Natural killer cell treated with Interleukin-12 subunit alpha and Interleukin-12 subunit beta and Interleukin-15 and Interleukin-18, amount 100 ng/mL, for 72 hours (primary cell): Measurements from ENCODE around the gene CLDN14. TPM values are rescaled to one million over a fixed set of nuclear protein-coding genes. Genes with fewer than 3 reads are reported as not detected.
"Not testable (repeated sequence)": the region's sequence is repeated elsewhere in the genome, so short reads cannot be mapped to it uniquely, and the experiment has no call there.

Experiments
- ATAC-seq, 2 donors: fragments of 150-1000 bp; cut with Tn5 transposase in 1 of 2; sonication (Bioruptor Pico), chemical (Tn5 transposase) in 1 of 2; 2 replicates each; pipeline ENCODE4 v1.10.0; 2021
- DNase-seq: peaks from one replicate; pipeline ENCODE4 v3.0.0; 2022; ENCODE audit warnings: low spot score
- H3K27ac Mint-ChIP-seq, 2 donors: 1 replicate in 1 of 2; 2 replicates in 1 of 2; pipeline ENCODE4 v1.8.0; 2022; ENCODE audit warnings: mixed read lengths in 2 of 2, mild to moderate bottlenecking in 1 of 2, moderate library complexity in 1 of 2
- H3K27me3 Mint-ChIP-seq, 2 donors: 1 replicate in 1 of 2; 2 replicates in 1 of 2; pipeline ENCODE4 v1.8.0; 2022; ENCODE audit warnings: mixed read lengths in 2 of 2
- H3K36me3 Mint-ChIP-seq: one replicate; pipeline ENCODE4 v1.8.0; 2022; ENCODE audit warnings: mixed read lengths
- H3K4me1 Mint-ChIP-seq, 2 donors: 1 replicate in 1 of 2; 2 replicates in 1 of 2; pipeline ENCODE4 v1.8.0; 2022; ENCODE audit warnings: low read depth in 2 of 2, mixed read lengths in 2 of 2, mild to moderate bottlenecking in 1 of 2
- H3K4me3 Mint-ChIP-seq: one replicate; pipeline ENCODE4 v1.8.0; 2022; ENCODE audit warnings: mixed read lengths
- H3K9me3 Mint-ChIP-seq: 2 replicates; pipeline ENCODE4 v1.8.0; 2022; ENCODE audit warnings: mixed read lengths
- total RNA-seq, 2 donors: library from RNA; stranded (reverse); gene quantifications; one replicate each; pipeline ENCODE4 v1.2.3, GENCODE V29; 2022

The CLDN14 gene
- total RNA-seq, 2 donors from 2014 or later: not detected

DNA sequence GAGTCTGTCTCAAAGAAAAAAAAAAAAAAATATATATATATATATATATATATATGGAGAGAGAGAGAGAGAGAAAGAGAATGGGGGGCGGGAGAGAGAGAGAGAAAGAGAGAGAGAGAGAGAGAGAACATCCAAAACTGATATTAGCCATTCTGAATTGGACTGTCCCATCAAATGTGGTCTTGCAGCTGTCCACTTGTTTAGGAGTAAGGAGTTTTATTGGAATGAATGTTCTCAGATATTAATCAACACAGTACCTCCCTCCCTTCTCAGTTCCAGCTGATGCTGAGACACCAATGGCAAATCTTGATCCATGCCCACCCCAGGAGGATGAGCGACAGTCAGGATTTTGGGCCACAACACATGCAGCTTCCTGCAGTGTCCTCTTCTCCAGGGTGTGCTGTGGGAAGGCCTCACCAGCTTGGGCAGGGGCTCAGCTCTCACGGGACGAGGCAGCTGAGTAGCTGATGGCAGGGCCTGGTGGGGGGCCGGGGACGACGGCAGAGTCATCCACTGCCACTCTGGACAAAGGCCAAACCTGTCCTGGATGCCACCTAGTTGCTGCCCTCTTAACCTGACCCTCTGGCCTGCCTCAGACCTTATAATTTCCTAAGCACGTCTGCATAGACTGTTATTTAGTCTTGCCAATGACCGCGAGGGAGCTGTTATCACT, 9.3 kb upstream of the CLDN14 start:
- no peak overlapping the region for H3K4me3 Mint-ChIP-seq
- no peaks in the 10 kb centered on the region for H3K36me3 Mint-ChIP-seq
- ATAC-seq (no peak), DNase-seq (no peak)
- H3K27me3 Mint-ChIP-seq: peaks cover 0 to 7% of the 10 kb centered on the region in 2 donors
- H3K27ac Mint-ChIP-seq: no peak overlapping the region
- no peaks in the 10 kb centered on the region for H3K9me3 Mint-ChIP-seq
- no peaks in the 10 kb centered on the region for H3K4me1 Mint-ChIP-seq

DNA sequence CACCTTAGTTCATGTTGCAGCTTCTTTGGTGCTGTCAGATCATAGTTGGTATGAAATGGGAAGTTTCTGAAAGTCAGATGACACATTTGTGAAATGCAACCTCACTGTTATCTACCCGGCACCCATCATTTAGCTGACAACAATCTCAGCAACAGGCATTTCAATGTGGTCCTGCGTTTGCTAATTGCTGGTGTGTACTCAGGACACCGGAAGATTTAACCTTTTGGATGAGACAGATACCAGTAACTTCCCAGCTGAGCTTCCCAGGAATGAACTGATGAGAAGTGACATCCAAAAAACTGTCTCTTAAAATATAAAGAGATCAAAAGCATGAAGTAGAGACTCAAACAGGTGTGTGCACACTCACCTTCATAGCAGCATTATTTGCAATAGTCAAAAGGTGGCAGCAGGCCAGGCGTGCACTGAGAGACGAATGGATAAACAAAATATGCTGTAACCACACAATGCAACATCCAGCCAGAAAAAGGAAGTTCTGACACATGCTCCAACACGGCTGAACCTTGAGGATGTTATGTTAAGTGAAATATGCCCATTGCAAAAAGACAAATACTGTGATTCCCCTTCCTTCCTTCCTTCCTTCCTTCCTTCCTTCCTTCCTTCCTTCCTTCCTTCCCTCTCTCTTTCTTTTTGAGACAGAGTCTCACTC, 7.9 kb upstream of the CLDN14 start:
- DNase-seq (no peak), ATAC-seq (no peak)
- H3K36me3 Mint-ChIP-seq: no peaks in the 10 kb centered on the region

DNA sequence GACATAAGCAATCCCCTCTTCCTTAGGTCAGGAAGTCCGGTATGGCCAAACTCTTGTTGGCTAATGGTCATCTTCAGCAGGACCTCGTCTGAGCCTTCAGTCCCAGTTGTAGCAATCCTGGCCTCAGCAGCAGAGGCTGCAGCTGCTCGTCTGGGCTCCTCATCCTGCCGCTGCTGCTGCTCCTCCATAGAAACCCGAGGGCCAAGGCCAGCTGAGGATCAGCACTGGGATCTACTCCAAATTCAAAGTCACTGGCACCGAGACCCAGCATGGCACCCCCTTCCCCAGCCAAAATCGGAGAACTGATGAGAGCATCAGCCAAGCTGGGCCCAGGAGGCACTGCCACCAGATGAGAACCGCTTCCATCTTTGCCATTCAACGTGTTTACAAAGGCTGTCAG, 6.3 kb upstream of the CLDN14 start:
- Mint-ChIP-seq H3K27ac (no peak overlapping the region), H3K4me3 (no peak overlapping the region), H3K9me3 (no peaks in the 10 kb centered on the region), H3K4me1 (no peaks in the 10 kb centered on the region), H3K27me3 (peaks cover 3 to 20% of the 10 kb centered on the region in 2 donors), H3K36me3 (no peaks in the 10 kb centered on the region)
- ATAC-seq: no peak
- no peak for DNase-seq

More for the DNA sequence above, 7.9 kb upstream of the CLDN14 start:
- Mint-ChIP-seq H3K27ac (no peak overlapping the region), H3K4me3 (no peak overlapping the region), H3K4me1 (no peaks in the 10 kb centered on the region), H3K9me3 (no peaks in the 10 kb centered on the region), H3K27me3 (peaks cover 0 to 9% of the 10 kb centered on the region in 2 donors)

DNA sequence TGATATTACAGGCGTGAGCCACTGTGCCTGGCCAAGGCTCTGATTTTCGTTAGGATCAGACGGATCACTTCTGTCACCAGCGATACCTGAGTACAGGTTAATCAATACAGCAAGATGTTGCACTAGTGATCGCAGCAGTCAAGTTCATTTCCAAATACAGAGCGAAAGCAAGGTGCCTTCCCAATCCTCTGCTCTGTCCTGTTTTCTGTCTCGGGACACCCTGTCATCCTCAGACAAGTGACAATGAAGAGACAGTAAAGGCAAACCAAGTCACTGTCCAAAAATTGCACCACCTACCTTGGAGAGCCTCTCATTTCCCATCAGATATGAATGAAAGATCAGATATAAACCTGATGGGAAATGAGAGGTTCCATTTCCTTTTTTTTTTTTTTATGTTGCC, 5.6 kb upstream of the CLDN14 start:
- DNase-seq (no peak), ATAC-seq (no peak)
- no peaks in the 10 kb centered on the region for H3K9me3 Mint-ChIP-seq
- no peaks in the 10 kb centered on the region for H3K36me3 Mint-ChIP-seq
- no peak overlapping the region for H3K4me3 Mint-ChIP-seq
- H3K27ac Mint-ChIP-seq: no peak overlapping the region
- no peaks in the 10 kb centered on the region for H3K4me1 Mint-ChIP-seq
- peaks cover 3 to 20% of the 10 kb centered on the region in 2 donors for H3K27me3 Mint-ChIP-seq

DNA sequence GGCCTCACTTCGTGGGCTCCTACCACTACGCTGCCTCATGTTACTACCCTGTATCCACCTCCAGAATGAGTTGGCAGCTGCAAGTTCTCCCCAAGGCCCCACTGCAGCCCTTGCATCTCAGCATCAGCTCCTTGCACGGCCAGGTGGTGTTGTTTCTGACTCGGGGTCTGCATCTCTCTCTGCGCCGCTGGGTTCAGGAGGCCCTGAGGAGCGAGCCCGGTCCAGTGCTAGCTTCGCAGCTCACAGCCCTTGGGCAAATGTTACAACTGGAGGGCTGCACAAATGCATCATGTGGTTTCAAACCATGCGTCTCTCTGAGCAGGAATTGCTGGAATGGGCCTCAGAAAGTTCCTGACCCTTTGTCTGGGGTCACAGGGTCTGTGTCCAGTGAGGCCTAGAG, 3.2 kb upstream of the CLDN14 start:
- H3K4me1 Mint-ChIP-seq: no peaks in the 10 kb centered on the region
- peaks cover 3 to 20% of the 10 kb centered on the region in 2 donors for H3K27me3 Mint-ChIP-seq
- H3K9me3 Mint-ChIP-seq: no peaks in the 10 kb centered on the region
- DNase-seq (no peak), ATAC-seq (no peak)
- no peaks in the 10 kb centered on the region for H3K36me3 Mint-ChIP-seq
- no peak overlapping the region for H3K27ac Mint-ChIP-seq
- H3K4me3 Mint-ChIP-seq: no peak overlapping the region

DNA sequence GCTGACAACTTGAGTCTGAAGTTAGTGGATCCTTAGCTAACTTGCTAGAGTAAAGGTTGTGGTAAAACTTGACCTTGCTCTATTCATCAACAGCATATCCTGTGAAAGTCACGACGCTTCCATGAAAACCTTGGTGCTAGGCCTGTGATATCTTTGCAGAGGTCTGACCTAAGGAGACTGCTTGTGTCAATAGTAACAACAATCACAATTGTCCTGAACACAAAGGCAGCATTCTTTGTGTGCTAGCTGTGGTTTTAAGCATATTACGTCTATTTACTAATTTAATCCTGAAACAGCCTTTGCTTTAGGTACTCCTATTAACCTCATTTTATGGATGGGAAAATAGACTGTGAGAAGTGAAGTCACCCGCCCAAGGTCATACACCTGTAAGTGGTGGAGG, 2.8 kb upstream of the CLDN14 start:
- Mint-ChIP-seq H3K27ac (no peak overlapping the region), H3K4me3 (no peak overlapping the region), H3K36me3 (no peaks in the 10 kb centered on the region), H3K4me1 (no peaks in the 10 kb centered on the region), H3K27me3 (peaks cover 3 to 20% of the 10 kb centered on the region in 2 donors), H3K9me3 (no peaks in the 10 kb centered on the region)
- no peak for ATAC-seq
- no peak for DNase-seq

DNA sequence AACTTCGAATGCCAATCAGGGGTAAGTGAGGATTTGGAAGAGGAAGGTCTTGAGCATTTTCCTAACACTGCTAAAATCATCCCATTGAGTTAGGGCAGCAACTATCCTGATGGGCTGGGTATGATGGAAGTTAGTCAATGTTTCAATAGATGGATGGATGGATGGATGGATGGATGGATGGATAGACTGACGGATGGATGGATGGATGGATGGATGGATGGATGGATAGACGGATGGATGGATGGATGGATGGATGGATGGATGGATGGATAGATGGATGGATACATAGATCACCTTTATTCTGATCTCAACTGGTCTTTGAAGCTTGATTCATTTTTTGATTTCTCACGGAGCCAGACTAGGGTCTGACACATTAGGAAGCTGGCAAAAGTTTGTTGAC, 2.3 kb upstream of the CLDN14 start:
- Mint-ChIP-seq H3K27me3 (peaks cover 3 to 20% of the 10 kb centered on the region in 2 donors), H3K4me3 (no peak overlapping the region), H3K4me1 (no peaks in the 10 kb centered on the region), H3K27ac (no peak overlapping the region), H3K9me3 (no peaks in the 10 kb centered on the region), H3K36me3 (no peaks in the 10 kb centered on the region)
- DNase-seq (no peak), ATAC-seq (no peak)

DNA sequence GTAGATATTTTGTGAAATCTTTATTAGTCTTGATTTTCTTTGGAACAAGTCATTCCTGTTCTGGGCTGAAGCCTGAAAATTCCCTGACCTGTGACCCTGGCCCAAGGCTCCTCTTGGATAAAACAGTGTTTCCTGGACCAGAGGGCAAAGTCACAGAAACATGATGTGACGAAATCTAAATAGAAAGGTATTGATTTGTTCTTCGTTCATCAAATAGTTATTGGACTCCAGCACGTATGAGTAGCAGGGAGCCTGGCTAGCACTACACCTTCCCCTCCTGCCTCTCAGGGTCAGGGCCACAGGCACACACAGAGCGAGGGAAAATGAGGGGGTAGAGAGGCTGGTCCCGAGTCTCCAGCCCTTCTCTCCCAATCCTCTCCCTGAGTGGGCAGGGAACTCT, 1.7 kb upstream of the CLDN14 start:
- H3K36me3 Mint-ChIP-seq: no peaks in the 10 kb centered on the region
- no peaks in the 10 kb centered on the region for H3K9me3 Mint-ChIP-seq
- ATAC-seq (no peak), DNase-seq (no peak)
- H3K27ac Mint-ChIP-seq: no peak overlapping the region
- peaks cover 3 to 20% of the 10 kb centered on the region in 2 donors for H3K27me3 Mint-ChIP-seq
- no peaks in the 10 kb centered on the region for H3K4me1 Mint-ChIP-seq
- H3K4me3 Mint-ChIP-seq: no peak overlapping the region

DNA sequence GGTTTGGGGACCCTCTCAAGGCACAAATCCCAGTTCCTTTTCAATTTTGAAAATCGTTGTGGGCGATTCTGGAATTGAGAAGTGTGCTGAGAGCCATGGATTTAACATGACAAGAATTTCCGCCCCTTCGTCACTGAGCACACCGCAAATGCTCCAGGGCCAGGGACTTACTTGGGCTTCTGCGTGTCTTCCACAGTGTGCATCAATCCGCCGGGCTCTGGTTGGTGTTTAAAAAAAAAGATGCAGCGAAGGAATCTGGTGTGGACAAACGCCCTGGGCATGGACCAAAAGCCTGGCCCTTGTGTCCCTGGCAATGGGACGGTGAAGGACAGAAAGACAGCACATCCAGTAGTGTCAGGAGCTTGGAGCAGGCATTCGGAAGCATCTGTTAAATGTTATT, 696 bp upstream of the CLDN14 start:
- DNase-seq (no peak), ATAC-seq (no peak)
- no peaks in the 10 kb centered on the region for H3K4me1 Mint-ChIP-seq
- no peak overlapping the region for H3K4me3 Mint-ChIP-seq
- H3K9me3 Mint-ChIP-seq: no peaks in the 10 kb centered on the region
- H3K36me3 Mint-ChIP-seq: no peaks in the 10 kb centered on the region
- peaks cover 3 to 14% of the 10 kb centered on the region in 2 donors for H3K27me3 Mint-ChIP-seq
- H3K27ac Mint-ChIP-seq: no peak overlapping the region

DNA sequence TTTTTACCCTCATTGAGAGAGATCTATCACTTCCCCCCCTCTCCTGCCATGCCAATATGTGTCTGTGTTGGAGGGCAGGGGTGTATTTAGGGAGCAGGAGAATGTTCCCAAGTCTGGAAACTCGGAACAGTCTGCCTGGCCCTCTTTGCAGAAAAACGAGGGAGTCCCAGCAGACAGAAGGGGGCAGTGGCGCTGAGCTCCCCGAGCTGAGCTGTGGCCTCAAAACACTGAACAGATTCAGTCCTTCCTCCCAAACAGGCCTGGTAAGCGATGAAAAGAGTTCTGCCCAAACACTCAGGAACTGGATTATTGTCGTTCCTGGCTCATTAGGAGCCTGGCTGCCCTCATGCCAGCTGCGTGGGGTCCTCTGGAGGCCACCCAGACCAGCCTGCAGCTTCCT, 981 bp downstream of the CLDN14 start:
- Mint-ChIP-seq H3K27ac (no peak overlapping the region), H3K4me3 (no peak overlapping the region)

DNA sequence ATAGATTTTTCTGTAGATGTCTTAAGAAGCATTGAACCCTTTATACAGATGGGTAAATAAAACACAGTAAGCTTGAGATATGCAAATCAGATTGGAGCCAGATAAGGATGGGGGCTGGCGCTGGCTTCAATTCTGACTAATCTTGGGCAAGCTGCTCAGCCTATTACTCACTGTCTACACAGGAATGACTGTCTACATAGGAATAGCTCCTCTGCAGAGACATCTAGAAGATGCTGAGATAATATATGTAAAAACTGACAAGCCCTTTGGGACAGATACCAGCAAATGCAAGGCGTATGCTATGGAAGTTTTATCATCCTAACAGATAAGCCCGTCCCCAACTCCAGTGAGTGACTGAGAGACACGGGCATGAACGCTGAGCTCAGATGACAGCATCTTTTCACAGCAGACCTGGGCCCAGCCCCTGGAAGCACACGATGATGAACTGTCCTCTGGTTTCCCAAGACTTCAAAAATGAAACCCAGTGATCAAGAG, 1.7 kb downstream of the CLDN14 start:
- ATAC-seq (peak in 1 of 2 donors; percentile 65), DNase-seq (no peak)
- Mint-ChIP-seq H3K4me1 (no peaks in the 10 kb centered on the region), H3K9me3 (no peaks in the 10 kb centered on the region), H3K4me3 (no peak overlapping the region), H3K27ac (no peak overlapping the region), H3K36me3 (no peaks in the 10 kb centered on the region), H3K27me3 (peaks cover 6 to 19% of the 10 kb centered on the region in 2 donors)

More for the DNA sequence above, 981 bp downstream of the CLDN14 start:
- no peaks in the 10 kb centered on the region for H3K36me3 Mint-ChIP-seq
- no peak for ATAC-seq
- no peaks in the 10 kb centered on the region for H3K9me3 Mint-ChIP-seq
- peaks cover 3 to 13% of the 10 kb centered on the region in 2 donors for H3K27me3 Mint-ChIP-seq
- no peaks in the 10 kb centered on the region for H3K4me1 Mint-ChIP-seq
- DNase-seq: no peak

DNA sequence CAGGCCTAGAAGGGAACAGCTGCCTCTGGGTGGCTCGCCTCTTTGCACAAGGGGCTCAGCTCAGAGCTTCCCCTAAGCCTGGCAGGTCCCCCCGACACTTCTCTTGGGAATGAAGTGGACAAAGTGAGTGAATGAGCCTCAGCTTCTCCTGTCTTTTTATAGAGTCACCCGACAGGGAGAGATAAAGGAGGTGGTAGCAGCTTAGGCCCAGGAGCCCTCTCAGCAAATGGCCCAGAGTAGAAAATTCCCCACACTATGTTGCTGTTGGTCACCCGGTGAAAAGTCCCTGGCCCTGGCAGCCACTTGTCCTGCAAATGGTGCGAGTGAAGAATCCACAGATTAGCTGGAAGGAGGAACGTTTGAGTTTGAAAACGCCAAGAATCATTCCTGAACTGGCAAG, 2.4 kb downstream of the CLDN14 start:
- Mint-ChIP-seq H3K4me3 (no peak overlapping the region), H3K36me3 (no peaks in the 10 kb centered on the region), H3K27ac (no peak overlapping the region), H3K4me1 (no peaks in the 10 kb centered on the region), H3K9me3 (no peaks in the 10 kb centered on the region), H3K27me3 (peaks cover 6 to 15% of the 10 kb centered on the region in 2 donors)
- no peak for DNase-seq
- no peak for ATAC-seq

DNA sequence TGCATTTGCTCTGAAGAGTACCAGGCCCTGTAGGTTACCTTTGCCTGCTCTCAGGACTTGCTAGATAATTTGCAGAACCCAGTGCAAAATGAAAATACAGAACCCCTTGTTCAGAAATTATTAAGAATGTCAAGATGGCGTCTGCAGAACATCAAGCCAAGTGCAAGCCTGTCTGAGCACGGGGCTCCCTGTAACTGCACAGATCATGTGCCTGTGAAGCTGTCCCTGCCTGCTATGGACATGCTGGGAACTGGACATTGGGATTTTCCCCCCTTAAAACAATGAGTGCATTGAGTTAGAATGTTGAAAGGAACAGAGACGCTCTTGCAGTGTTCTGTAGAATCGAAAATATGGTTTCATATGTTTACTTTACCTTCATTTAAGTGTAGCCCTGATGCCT, 2.9 kb downstream of the CLDN14 start:
- no peaks in the 10 kb centered on the region for H3K4me1 Mint-ChIP-seq

DNA sequence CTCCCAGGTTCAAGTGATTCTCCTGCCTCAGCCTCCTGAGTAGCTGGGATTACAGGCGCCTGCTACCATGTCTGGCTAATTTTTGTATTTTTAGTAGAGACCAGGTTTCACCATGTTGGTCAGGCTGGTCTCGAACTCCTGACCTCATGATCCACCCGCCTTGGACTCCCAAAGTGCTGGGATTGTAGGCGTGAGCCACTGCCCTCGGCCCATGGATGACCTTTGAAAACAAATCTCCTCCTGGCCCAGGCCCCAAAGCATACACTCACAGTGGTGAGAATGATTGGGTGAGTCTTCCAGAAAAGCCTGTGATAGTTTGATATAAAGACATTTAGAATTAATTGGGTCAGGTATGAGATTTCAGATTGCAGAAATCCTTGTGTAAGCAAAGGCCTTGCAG, 3.4 kb downstream of the CLDN14 start:
- not testable (repeated sequence) for H3K27ac Mint-ChIP-seq, H3K27me3 Mint-ChIP-seq, H3K36me3 Mint-ChIP-seq, H3K4me1 Mint-ChIP-seq, H3K4me3 Mint-ChIP-seq, H3K9me3 Mint-ChIP-seq, ATAC-seq, DNase-seq

More for the DNA sequence above, 2.9 kb downstream of the CLDN14 start:
- Mint-ChIP-seq H3K9me3 (no peaks in the 10 kb centered on the region), H3K27ac (no peak overlapping the region), H3K36me3 (no peaks in the 10 kb centered on the region), H3K4me3 (no peak overlapping the region), H3K27me3 (peaks cover 3 to 10% of the 10 kb centered on the region in 2 donors)
- ATAC-seq: no peak
- no peak for DNase-seq
